K562 (cell line): Measurements from ENCODE around the gene STUM. TPM values are rescaled to one million over a fixed set of nuclear protein-coding genes. Genes with fewer than 3 reads are reported as not detected.

Source experiments
- ATAC-seq: fragments of 200-7000 bp; cut with Tn5 transposase; 3 replicates; pipeline ENCODE4 v1.9.1; 2020; ENCODE audit warnings: moderate library complexity
- BruUV-seq: library from RNA; stranded (reverse); fragments of 400-500 nt; replicated peaks from 2 replicates; lab custom pipeline; 2021; lab: Mats Ljungman, UMichigan
- CTCF ChIA-PET: fragments of 300-600 bp; formaldehyde crosslinking; extraction: SDS; loops from one replicate; lab custom pipeline; 2021; ENCODE audit warnings: low intra/inter-chr PET ratio; lab: Yijun Ruan, JAX
- POLR2A ChIA-PET: fragments of 300-600, 350-650 bp; sonication (Branson Sonifier 250); formaldehyde crosslinking; extraction: SDS; loops from one replicate; lab custom pipeline; 2021; ENCODE audit warnings: antibody characterized with exemption, inconsistent platforms; lab: Yijun Ruan, JAX
- DNase-seq, 4 experiments: peaks; one replicate each; pipeline versions ENCODE4 v3.0.0 to v3.0.0-alpha.2; 2011 to 2018; ENCODE audit warnings: low spot score in 3 of 4, mixed read lengths in 3 of 4; ENCODE audit errors: extremely low read depth in 1 of 4
- FAIRE-seq: peaks from 2 replicates; lab custom pipeline; 2011; peaks lifted over from hg19 to GRCh38; lab: Jason Lieb, UNC
- H2AFZ ChIP-seq: 2 replicates; pipeline ENCODE4 v1.6.0; 2011; ENCODE audit warnings: low read depth, low read length, control low read depth, inconsistent platforms
- H3K27ac ChIP-seq: fragments of 200-600 bp; 3 replicates; pipeline ENCODE4 v1.8.0; 2011; ENCODE audit warnings: low read depth, mild to moderate bottlenecking, control low read depth, inconsistent platforms, low read length, moderate library complexity, mixed read lengths; ENCODE audit errors: extremely low read depth
- H3K27me3 ChIP-seq, 2 experiments: fragments of 300-600 bp in 1 of 2; 2 replicates in 1 of 2; 3 replicates in 1 of 2; pipeline versions ENCODE4 v1.6.0 to v1.8.0; 2011; ENCODE audit warnings: inconsistent platforms in 2 of 2, low read length in 2 of 2, mild to moderate bottlenecking in 1 of 2, mixed read lengths in 1 of 2, moderate library complexity in 1 of 2; ENCODE audit not compliant: control insufficient read depth in 2 of 2, insufficient read depth in 2 of 2
- H3K36me3 ChIP-seq: fragments of 300-600 bp; 3 replicates; pipeline ENCODE4 v1.8.0; 2011; ENCODE audit warnings: mild to moderate bottlenecking, low read length, inconsistent platforms; ENCODE audit not compliant: control insufficient read depth, insufficient read depth
- H3K4me1 ChIP-seq, 2 experiments: fragments of 200-600 bp in 1 of 2; replicated peaks in 1 of 2; 2 replicates in 1 of 2; 3 replicates in 1 of 2; pipeline versions ENCODE4 v1.5.1 to v1.8.0; 2011; ENCODE audit warnings: inconsistent platforms in 2 of 2, low read length in 2 of 2, mild to moderate bottlenecking in 1 of 2, mixed read lengths in 1 of 2, moderate library complexity in 1 of 2; ENCODE audit not compliant: control insufficient read depth in 2 of 2, insufficient read depth in 2 of 2
- H3K4me2 ChIP-seq: 2 replicates; pipeline ENCODE4 v1.6.1; 2011; ENCODE audit warnings: low read length, control low read depth, inconsistent platforms, mixed read lengths; ENCODE audit not compliant: insufficient read depth
- H3K4me3 ChIP-seq: fragments of 200-600 bp; sonication (generic), shearing (Covaris generic); 2 replicates; pipeline ENCODE4 v1.5.1; 2016; ENCODE audit warnings: control low read depth, inconsistent platforms
- H3K79me2 ChIP-seq: fragments of 200-600 bp; 3 replicates; pipeline ENCODE4 v1.8.0; 2011; ENCODE audit warnings: low read length, inconsistent platforms; ENCODE audit not compliant: control insufficient read depth, insufficient read depth
- H3K9ac ChIP-seq, 2 experiments: 2 replicates each; pipeline versions ENCODE4 v1.6.0 to v1.6.1; 2011; ENCODE audit warnings: low read depth in 2 of 2, low read length in 2 of 2, control low read depth in 1 of 2, inconsistent platforms in 1 of 2, mild to moderate bottlenecking in 1 of 2, mixed read lengths in 1 of 2; ENCODE audit not compliant: insufficient read depth in 1 of 2
- H3K9me1 ChIP-seq: one replicate; pipeline ENCODE4 v1.6.0; 2011; ENCODE audit warnings: inconsistent platforms, mild to moderate bottlenecking, low read length, moderate library complexity; ENCODE audit not compliant: control insufficient read depth, insufficient read depth
- H3K9me3 ChIP-seq: replicated peaks from 2 replicates; pipeline ENCODE4 v1.5.1; 2011; ENCODE audit warnings: low read depth, low read length, inconsistent platforms; ENCODE audit not compliant: control insufficient read depth, insufficient read depth
- H4K20me1 ChIP-seq: replicated peaks from 2 replicates; pipeline ENCODE4 v1.6.1; 2011; ENCODE audit warnings: low read length, inconsistent platforms, mixed read lengths; ENCODE audit not compliant: control insufficient read depth, insufficient read depth
- CBX3 ChIP-seq, 2 experiments: IDR thresholded peaks; 1 replicate in 1 of 2; 2 replicates in 1 of 2; pipeline ENCODE4 v1.6.1; 2012; ENCODE audit warnings: inconsistent platforms in 2 of 2, low read length in 2 of 2, borderline replicate concordance in 1 of 2, control low read depth in 1 of 2
- DDX20 ChIP-seq: fragments of 450-650 bp; IDR thresholded peaks from 2 replicates; pipeline ENCODE4 v1.6.1; 2016; ENCODE audit warnings: missing genetic modification characterization, low read depth, mild to moderate bottlenecking, missing compliant biosample characterization, moderate library complexity
- HNRNPLL ChIP-seq: fragments of 200-400 bp; formaldehyde crosslinking; IDR thresholded peaks from 2 replicates; pipeline ENCODE4 v1.6.1; 2017; ENCODE audit warnings: low read length, low read depth, mild to moderate bottlenecking; ENCODE audit not compliant: poor library complexity, severe bottlenecking
- MBD1 ChIP-seq: fragments of 250-450 bp; sonication (Bioruptor Pico); IDR thresholded peaks from 2 replicates; pipeline ENCODE4 v1.8.0; 2022; ENCODE audit warnings: inconsistent platforms
- NCOR1 ChIP-seq: fragments of 450-650 bp; IDR thresholded peaks from 2 replicates; pipeline ENCODE4 v1.6.1; 2016; ENCODE audit warnings: mild to moderate bottlenecking, moderate library complexity
- NELFE ChIP-seq: IDR thresholded peaks from 2 replicates; pipeline ENCODE4 v1.6.1; 2011; ENCODE audit warnings: mild to moderate bottlenecking; ENCODE audit not compliant: insufficient read depth, insufficient read length
- RERE ChIP-seq: sonication (generic); formaldehyde crosslinking; IDR thresholded peaks from 2 replicates; pipeline ENCODE4 v1.8.0; 2023; ENCODE audit warnings: missing genetic modification reagents, mild to moderate bottlenecking, borderline replicate concordance
- TOE1 ChIP-seq, 2 experiments: fragments of 450-650 bp in 1 of 2; sonication (generic) in 1 of 2; formaldehyde crosslinking in 1 of 2; IDR thresholded peaks; 2 replicates each; pipeline versions ENCODE4 v1.7.1 to v1.8.0; 2016 to 2022; ENCODE audit warnings: borderline replicate concordance in 2 of 2, mild to moderate bottlenecking in 2 of 2, antibody characterized with exemption in 1 of 2, inconsistent platforms in 1 of 2, low read depth in 1 of 2, missing genetic modification reagents in 1 of 2, moderate library complexity in 1 of 2
- ZNF79 ChIP-seq: fragments of 250-450 bp; sonication (Bioruptor Pico); IDR thresholded peaks from 2 replicates; pipeline ENCODE4 v1.4.0; 2020; ENCODE audit warnings: low read depth, mild to moderate bottlenecking, moderate library complexity
- WGBS: fragments of 100-300 bp; shearing (Covaris generic); methylation state at CpG from one replicate; pipeline ENCODE4 v1.1.6; 2016; ENCODE audit warnings: low coverage, mixed read lengths; ENCODE audit not compliant: insufficient coverage; ENCODE audit errors: missing lambda C conversion rate; 5-methylcytosine and 5-hydroxymethylcytosine counted together
- in situ Hi-C: fragments of 300-500 bp; cut with MboI; formaldehyde crosslinking; loops from 4 replicates; pipeline ENCODE4 v1.15.0; 2018; ENCODE audit warnings: inconsistent platforms, mixed read lengths
- intact Hi-C: fragments of 100-400 bp; cut with micrococcal nuclease; formaldehyde crosslinking; loops from 2 replicates; pipeline ENCODE4 v1.14.2; 2022
- polyA plus RNA-seq, 8 experiments: library from polyadenylated mRNA; depleted of rRNA in 4 of 8; stranded (reverse) in 5 of 8; unstranded in 3 of 8; fragments of >200 nt; fragmentation: Nextera tagmentation in 2 of 8; fragmentation: Illumina TruSeq in 1 of 8; extraction: Ambion mirVana in 2 of 8; extraction: Trizol in 1 of 8; gene quantifications; 2 replicates each; pipeline versions ENCODE4 v1.2.1 to v1.2.3, GENCODE V29; 2011 to 2014; ENCODE audit warnings: inconsistent platforms in 1 of 8, missing spikeins in 1 of 8
- total RNA-seq, 7 experiments: library from RNA; depleted of rRNA in 6 of 7; stranded (reverse); fragments of >200 nt in 6 of 7; fragmentation: Illumina TruSeq in 2 of 7; extraction: Trizol in 2 of 7; gene quantifications; 2 replicates each; pipeline versions ENCODE4 v1.2.1 to v1.2.3, GENCODE V29; 2011 to 2021; ENCODE audit warnings: low replicate concordance in 1 of 7
- TF ChIP-seq, protein P1 (sequence below), 2 experiments: fragments of 450-650 bp; IDR thresholded peaks; 2 replicates each; pipeline ENCODE4 v1.6.1; 2016

The STUM gene
- total and polyA plus RNA-seq, 9 of the 15 experiments (the other 6 are each of a cell fraction or from before 2014, with no cell fraction given): not detected

- no peak overlapping the region for H3K27ac ChIP-seq
- no peak for TF ChIP-seq DDX20
- no peak for TF ChIP-seq ZNF79 (CRISPR knock-in tag)
- no peak for TF ChIP-seq MBD1
- no peak for TF ChIP-seq CBX3 (IDR thresholded peaks at IDR 0.05; ENCODE audit: borderline replicate concordance in 1 of 2, low read length in 2 of 2)
- TF ChIP-seq, protein P1, sequence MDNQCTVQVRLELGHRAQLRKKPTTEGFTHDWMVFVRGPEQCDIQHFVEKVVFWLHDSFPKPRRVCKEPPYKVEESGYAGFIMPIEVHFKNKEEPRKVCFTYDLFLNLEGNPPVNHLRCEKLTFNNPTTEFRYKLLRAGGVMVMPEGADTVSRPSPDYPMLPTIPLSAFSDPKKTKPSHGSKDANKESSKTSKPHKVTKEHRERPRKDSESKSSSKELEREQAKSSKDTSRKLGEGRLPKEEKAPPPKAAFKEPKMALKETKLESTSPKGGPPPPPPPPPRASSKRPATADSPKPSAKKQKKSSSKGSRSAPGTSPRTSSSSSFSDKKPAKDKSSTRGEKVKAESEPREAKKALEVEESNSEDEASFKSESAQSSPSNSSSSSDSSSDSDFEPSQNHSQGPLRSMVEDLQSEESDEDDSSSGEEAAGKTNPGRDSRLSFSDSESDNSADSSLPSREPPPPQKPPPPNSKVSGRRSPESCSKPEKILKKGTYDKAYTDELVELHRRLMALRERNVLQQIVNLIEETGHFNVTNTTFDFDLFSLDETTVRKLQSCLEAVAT (IDR thresholded peaks at IDR 0.05): no peak
- no peak for TF ChIP-seq RERE (CRISPR knock-in tag)
- TF ChIP-seq NELFE: no peak
- TF ChIP-seq TOE1 (IDR thresholded peaks at IDR 0.05; ENCODE audit: borderline replicate concordance): no peak
- no peak for TF ChIP-seq TOE1 (CRISPR knock-in tag; IDR thresholded peaks at IDR 0.05; ENCODE audit: borderline replicate concordance, low read depth)
- no peak for TF ChIP-seq NCOR1
- no peak for TF ChIP-seq HNRNPLL
Observed at GRCh38 chr1:226506921-226507320, 41.6 kb upstream of the STUM start.

More at GRCh38 chr1:226506921-226507320, 41.6 kb upstream of the STUM start:
- in situ Hi-C loops (no loop called here), intact Hi-C loops (no loop called here)
- H4K20me1 ChIP-seq: no peaks in the 10 kb centered on the region
- no peaks in the 10 kb centered on the region for H3K4me1 ChIP-seq
- ATAC-seq (no peak), DNase-seq (no peak), FAIRE-seq (no peak)
- 0% methylated on average over 5 of the region's 5 CpGs for WGBS
- H3K4me3 ChIP-seq: no peak overlapping the region
- no peaks in the 10 kb centered on the region for H3K79me2 ChIP-seq
- no peaks in the 10 kb centered on the region for H3K36me3 ChIP-seq
- H3K9me1 ChIP-seq: no peaks in the 10 kb centered on the region
- peaks cover 2 to 23% of the 10 kb centered on the region in 2 experiments; a peak in 4 of 5 replicates for H3K27me3 ChIP-seq
- BruUV-seq: no TSS peak
- ChIA-PET POLR2A (interaction anchor here (0.6 to 1.1 kb wide), 3 partner anchors 33 to 1847 kb away, joined by 3 read pairs; no protein-coding TSS in a partner anchor), CTCF (no interaction called here)
- H3K9me3 ChIP-seq: no peaks in the 10 kb centered on the region
- no peak overlapping the region for H3K9ac ChIP-seq
- H3K4me2 ChIP-seq: no peak overlapping the region
- no peak overlapping the region for H2AFZ ChIP-seq
